GM23338 (cell line): Measurements from ENCODE around the gene PTK6. TPM values are rescaled to one million over a fixed set of nuclear protein-coding genes. Genes with fewer than 3 reads are reported as not detected.

Source experiments
- ATAC-seq: fragments of 200-7000 bp; cut with Tn5 transposase; 3 replicates; pipeline ENCODE4 v1.9.1; 2020
- DNase-seq: peaks from one replicate; pipeline ENCODE4 v3.0.0-alpha.2; 2015; ENCODE audit warnings: low spot score
- H2AFZ ChIP-seq: fragments of 200-600 bp; sonication (generic); 2 replicates; pipeline ENCODE4 v1.8.0; 2016; ENCODE audit warnings: antibody characterized with exemption, mild to moderate bottlenecking, moderate library complexity
- H3F3A ChIP-seq: fragments of 200-600 bp; sonication (generic); replicated peaks from 2 replicates; pipeline ENCODE4 v1.8.0; 2017; ENCODE audit warnings: antibody characterized with exemption, mixed run types, low read depth
- H3K27ac ChIP-seq: fragments of 200-600 bp; sonication (generic); 2 replicates; pipeline ENCODE4 v1.6.1; 2016; ENCODE audit warnings: low read depth
- H3K27me3 ChIP-seq: fragments of 200-600 bp; sonication (generic); 2 replicates; pipeline ENCODE4 v1.8.0; 2016; ENCODE audit warnings: mild to moderate bottlenecking, mixed run types, moderate library complexity; ENCODE audit not compliant: insufficient read depth
- H3K36me3 ChIP-seq: fragments of 200-600 bp; sonication (generic); 2 replicates; pipeline ENCODE4 v1.8.0; 2016; ENCODE audit warnings: mild to moderate bottlenecking; ENCODE audit not compliant: insufficient read depth
- H3K4me1 ChIP-seq: fragments of 200-600 bp; sonication (generic); 2 replicates; pipeline ENCODE4 v1.8.0; 2016; ENCODE audit warnings: mild to moderate bottlenecking, moderate library complexity; ENCODE audit not compliant: insufficient read depth
- H3K4me2 ChIP-seq: fragments of 200-600 bp; sonication (generic); 2 replicates; pipeline ENCODE4 v1.7.1; 2017; ENCODE audit warnings: mixed run types
- H3K4me3 ChIP-seq: fragments of 200-600 bp; sonication (generic); 2 replicates; pipeline ENCODE4 v1.6.1; 2016; ENCODE audit warnings: mixed run types
- H3K79me2 ChIP-seq: fragments of 200-600 bp; sonication (generic); replicated peaks from 2 replicates; pipeline ENCODE4 v1.8.0; 2017; ENCODE audit warnings: mild to moderate bottlenecking; ENCODE audit not compliant: insufficient read depth
- H3K9me2 ChIP-seq: fragments of 200-600 bp; sonication (generic); 2 replicates; pipeline ENCODE4 v1.8.0; 2017; ENCODE audit not compliant: insufficient read depth
- H4K20me1 ChIP-seq: fragments of 200-600 bp; sonication (generic); replicated peaks from 2 replicates; pipeline ENCODE4 v1.8.0; 2017; ENCODE audit warnings: mild to moderate bottlenecking; ENCODE audit not compliant: insufficient read depth
- H3K27ac Mint-ChIP-seq: 2 replicates; pipeline ENCODE4 v1.8.0; 2020; ENCODE audit warnings: inconsistent platforms, mild to moderate bottlenecking, moderate library complexity, mixed read lengths
- H3K27me3 Mint-ChIP-seq: 3 replicates; pipeline ENCODE4 v1.8.0; 2022; ENCODE audit warnings: low read depth, mild to moderate bottlenecking, moderate library complexity, mixed read lengths, inconsistent platforms; ENCODE audit not compliant: insufficient read depth, poor library complexity
- H3K36me3 Mint-ChIP-seq: 3 replicates; pipeline ENCODE4 v1.8.0; 2021; ENCODE audit warnings: low read depth, mild to moderate bottlenecking, inconsistent platforms, moderate library complexity, mixed read lengths
- H3K4me1 Mint-ChIP-seq: 3 replicates; pipeline ENCODE4 v1.8.0; 2020; ENCODE audit warnings: mild to moderate bottlenecking, inconsistent platforms, mixed read lengths
- H3K4me3 Mint-ChIP-seq: 3 replicates; pipeline ENCODE4 v1.8.0; 2021; ENCODE audit warnings: moderate library complexity, mild to moderate bottlenecking, inconsistent platforms, mixed read lengths
- H3K9me3 Mint-ChIP-seq: 3 replicates; pipeline ENCODE4 v1.8.0; 2020; ENCODE audit warnings: moderate library complexity, mild to moderate bottlenecking, inconsistent platforms, mixed read lengths
- NANOG ChIP-seq: IDR thresholded peaks from 2 replicates; pipeline ENCODE4 v1.6.1; 2016; ENCODE audit warnings: antibody characterized with exemption, borderline replicate concordance
- ZNF462 ChIP-seq: fragments of 250-450 bp; sonication (Bioruptor Pico); IDR thresholded peaks from 2 replicates; pipeline ENCODE4 v1.5.0; 2020; ENCODE audit warnings: mild to moderate bottlenecking, moderate library complexity
- polyA plus RNA-seq: library from polyadenylated mRNA; unstranded; fragments of >200 nt; fragmentation: Nextera tagmentation; extraction: Ambion mirVana; gene quantifications from 2 replicates; pipeline ENCODE4 v1.2.1, GENCODE V29; 2016
- total RNA-seq: library from RNA; depleted of rRNA; stranded (reverse); fragments of >200 nt; shearing (Covaris generic); gene quantifications from 2 replicates; pipeline ENCODE4 v1.2.3, GENCODE V29; 2014
- TF ChIP-seq, protein P1 (sequence below): IDR thresholded peaks from one replicate; pipeline ENCODE4 v1.6.1; 2018; ENCODE audit warnings: antibody characterized with exemption; ENCODE audit not compliant: unreplicated experiment

PTK6 gene
- total and polyA plus RNA-seq, 2 experiments from 2014 or later, result 0.28 TPM; not detected in 1

- TF ChIP-seq, protein P1, sequence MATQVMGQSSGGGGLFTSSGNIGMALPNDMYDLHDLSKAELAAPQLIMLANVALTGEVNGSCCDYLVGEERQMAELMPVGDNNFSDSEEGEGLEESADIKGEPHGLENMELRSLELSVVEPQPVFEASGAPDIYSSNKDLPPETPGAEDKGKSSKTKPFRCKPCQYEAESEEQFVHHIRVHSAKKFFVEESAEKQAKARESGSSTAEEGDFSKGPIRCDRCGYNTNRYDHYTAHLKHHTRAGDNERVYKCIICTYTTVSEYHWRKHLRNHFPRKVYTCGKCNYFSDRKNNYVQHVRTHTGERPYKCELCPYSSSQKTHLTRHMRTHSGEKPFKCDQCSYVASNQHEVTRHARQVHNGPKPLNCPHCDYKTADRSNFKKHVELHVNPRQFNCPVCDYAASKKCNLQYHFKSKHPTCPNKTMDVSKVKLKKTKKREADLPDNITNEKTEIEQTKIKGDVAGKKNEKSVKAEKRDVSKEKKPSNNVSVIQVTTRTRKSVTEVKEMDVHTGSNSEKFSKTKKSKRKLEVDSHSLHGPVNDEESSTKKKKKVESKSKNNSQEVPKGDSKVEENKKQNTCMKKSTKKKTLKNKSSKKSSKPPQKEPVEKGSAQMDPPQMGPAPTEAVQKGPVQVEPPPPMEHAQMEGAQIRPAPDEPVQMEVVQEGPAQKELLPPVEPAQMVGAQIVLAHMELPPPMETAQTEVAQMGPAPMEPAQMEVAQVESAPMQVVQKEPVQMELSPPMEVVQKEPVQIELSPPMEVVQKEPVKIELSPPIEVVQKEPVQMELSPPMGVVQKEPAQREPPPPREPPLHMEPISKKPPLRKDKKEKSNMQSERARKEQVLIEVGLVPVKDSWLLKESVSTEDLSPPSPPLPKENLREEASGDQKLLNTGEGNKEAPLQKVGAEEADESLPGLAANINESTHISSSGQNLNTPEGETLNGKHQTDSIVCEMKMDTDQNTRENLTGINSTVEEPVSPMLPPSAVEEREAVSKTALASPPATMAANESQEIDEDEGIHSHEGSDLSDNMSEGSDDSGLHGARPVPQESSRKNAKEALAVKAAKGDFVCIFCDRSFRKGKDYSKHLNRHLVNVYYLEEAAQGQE, result no peak
These were observed 29.4 kb upstream of the PTK6 start (continued) for GRCh38 chr20:63566395-63567135.

- Mint-ChIP-seq H3K36me3 (no peaks in the 10 kb centered on the region), H3K4me3 (no peak overlapping the region), H3K4me1 (no peaks in the 10 kb centered on the region), H3K27me3 (no peaks in the 10 kb centered on the region), H3K9me3 (no peaks in the 10 kb centered on the region), H3K27ac (no peak overlapping the region)
- Histone ChIP-seq H3K4me1 (no peaks in the 10 kb centered on the region), H3K27ac (no peak overlapping the region), H3F3A (no peaks in the 10 kb centered on the region), H3K36me3 (no peaks in the 10 kb centered on the region), H3K9me2 (no peaks in the 10 kb centered on the region), H3K79me2 (no peaks in the 10 kb centered on the region), H2AFZ (no peak overlapping the region), H4K20me1 (no peaks in the 10 kb centered on the region), H3K4me2 (no peak overlapping the region), H3K27me3 (no peaks in the 10 kb centered on the region), H3K4me3 (no peak overlapping the region)
- no peak for ATAC-seq
- no peak for DNase-seq
- no peak for TF ChIP-seq NANOG
- no peak for TF ChIP-seq ZNF462
- TF ChIP-seq, protein P1, result no peak
These were observed 28.6 kb upstream of the PTK6 start for GRCh38 chr20:63565699-63566335.
